Breast epithelium (tissue), 3 donors: ENCODE measurements around the gene CNTNAP2.

ENCODE experiments used
- CTCF ChIP-seq, 3 donors: fragments of 450-650 bp; IDR thresholded peaks; one replicate each; pipeline ENCODE4 v1.5.1; 2016 to 2017; ENCODE audit warnings: antibody characterized with exemption in 3 of 3, mild to moderate bottlenecking in 3 of 3, moderate library complexity in 3 of 3
- POLR2A ChIP-seq: fragments of 450-650 bp; IDR thresholded peaks from one replicate; pipeline ENCODE4 v1.6.1; 2016; ENCODE audit warnings: antibody characterized with exemption, mild to moderate bottlenecking, moderate library complexity
- POLR2AphosphoS5 ChIP-seq, 3 donors: sonication (generic); formaldehyde crosslinking; IDR thresholded peaks; one replicate each; pipeline ENCODE4 v1.6.1; 2017; ENCODE audit warnings: antibody characterized with exemption in 3 of 3

- TF ChIP-seq POLR2A: no peak
- TF ChIP-seq CTCF (IDR thresholded peaks at IDR 0.05): no peak
- no peak for TF ChIP-seq POLR2AphosphoS5 (IDR thresholded peaks at IDR 0.05)
These were observed 2.4 kb downstream of the CNTNAP2 start for GRCh38 chr7:146119002-146119401.
